ENCODE data around the gene TPP2.

GRCh38 chr13:102700088-102701031, 103.6 kb downstream of the TPP2 start:
- TF ChIP-seq, protein P1, sequence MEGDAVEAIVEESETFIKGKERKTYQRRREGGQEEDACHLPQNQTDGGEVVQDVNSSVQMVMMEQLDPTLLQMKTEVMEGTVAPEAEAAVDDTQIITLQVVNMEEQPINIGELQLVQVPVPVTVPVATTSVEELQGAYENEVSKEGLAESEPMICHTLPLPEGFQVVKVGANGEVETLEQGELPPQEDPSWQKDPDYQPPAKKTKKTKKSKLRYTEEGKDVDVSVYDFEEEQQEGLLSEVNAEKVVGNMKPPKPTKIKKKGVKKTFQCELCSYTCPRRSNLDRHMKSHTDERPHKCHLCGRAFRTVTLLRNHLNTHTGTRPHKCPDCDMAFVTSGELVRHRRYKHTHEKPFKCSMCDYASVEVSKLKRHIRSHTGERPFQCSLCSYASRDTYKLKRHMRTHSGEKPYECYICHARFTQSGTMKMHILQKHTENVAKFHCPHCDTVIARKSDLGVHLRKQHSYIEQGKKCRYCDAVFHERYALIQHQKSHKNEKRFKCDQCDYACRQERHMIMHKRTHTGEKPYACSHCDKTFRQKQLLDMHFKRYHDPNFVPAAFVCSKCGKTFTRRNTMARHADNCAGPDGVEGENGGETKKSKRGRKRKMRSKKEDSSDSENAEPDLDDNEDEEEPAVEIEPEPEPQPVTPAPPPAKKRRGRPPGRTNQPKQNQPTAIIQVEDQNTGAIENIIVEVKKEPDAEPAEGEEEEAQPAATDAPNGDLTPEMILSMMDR (IDR thresholded peaks at IDR 0.05; ENCODE audit: low read length): no peak
- TF ChIP-seq EZH2 (IDR thresholded peaks at IDR 0.05; ENCODE audit: borderline replicate concordance, low read length): no peak
